Fibroblast of the conjunctiva (primary cell): ENCODE measurements around the gene CRYBA2.
A peak's percentile ranks its signal among the peaks of the same experiment; 100 is the strongest.

Experiments used
- DNase-seq: peaks from one replicate; pipeline ENCODE4 v3.0.0-alpha.2; 2010; ENCODE audit warnings: low read depth

The CRYBA2 gene

GRCh38 chr2:218982586-218983262, 10.5 kb downstream of the CRYBA2 start:
- no peak for DNase-seq

GRCh38 chr2:218981881-218982585, 11.2 kb downstream of the CRYBA2 start:
- no peak for DNase-seq

GRCh38 chr2:218981390-218981880, 11.8 kb downstream of the CRYBA2 start:
- DNase-seq: no peak

- DNase-seq: no peak
These were observed 12.4 kb downstream of the CRYBA2 start for GRCh38 chr2:218980735-218981389.

GRCh38 chr2:218979846-218980734, 13.1 kb downstream of the CRYBA2 start:
- DNase-seq: peak; percentile 33

- DNase-seq: no peak
These were observed 18.0 kb downstream of the CRYBA2 start for GRCh38 chr2:218975060-218975777.

- no peak for DNase-seq
These were observed 22.3 kb downstream of the CRYBA2 start for GRCh38 chr2:218970894-218971293.

GRCh38 chr2:218964041-218964771, 29.0 kb downstream of the CRYBA2 start:
- DNase-seq: no peak

GRCh38 chr2:218963601-218964000, 29.6 kb downstream of the CRYBA2 start:
- DNase-seq: no peak

GRCh38 chr2:218962859-218963492, 30.2 kb downstream of the CRYBA2 start:
- peak; percentile 18 for DNase-seq

- no peak for DNase-seq
These were observed 31.3 kb downstream of the CRYBA2 start for GRCh38 chr2:218961651-218962570.

GRCh38 chr2:218961229-218961628, 32.0 kb downstream of the CRYBA2 start:
- DNase-seq: no peak

GRCh38 chr2:218960309-218961165, 32.7 kb downstream of the CRYBA2 start:
- no peak for DNase-seq

- no peak for DNase-seq
These were observed 33.4 kb downstream of the CRYBA2 start for GRCh38 chr2:218959761-218960308.

- DNase-seq: peak; percentile 56
These were observed 34.0 kb downstream of the CRYBA2 start, which contains the start of gene CDK5R2 for GRCh38 chr2:218959141-218959731. CDK5R2 (plus strand) TSS chr2:218959666; CDS start chr2:218959821, 155 bp downstream.

GRCh38 chr2:218958276-218958675, 34.9 kb downstream of the CRYBA2 start:
- DNase-seq: no peak

GRCh38 chr2:218957671-218958070, 35.6 kb downstream of the CRYBA2 start:
- DNase-seq: no peak
